NCI-H2227 treated with DMSO at 0.1 percent for 48 hours (cell line): ENCODE results near the gene RASGEF1C.

Source experiments
- DNase-seq: peaks from one replicate; lab custom pipeline; 2025; lab: John Stamatoyannopoulos, UW

Gene RASGEF1C

DNA sequence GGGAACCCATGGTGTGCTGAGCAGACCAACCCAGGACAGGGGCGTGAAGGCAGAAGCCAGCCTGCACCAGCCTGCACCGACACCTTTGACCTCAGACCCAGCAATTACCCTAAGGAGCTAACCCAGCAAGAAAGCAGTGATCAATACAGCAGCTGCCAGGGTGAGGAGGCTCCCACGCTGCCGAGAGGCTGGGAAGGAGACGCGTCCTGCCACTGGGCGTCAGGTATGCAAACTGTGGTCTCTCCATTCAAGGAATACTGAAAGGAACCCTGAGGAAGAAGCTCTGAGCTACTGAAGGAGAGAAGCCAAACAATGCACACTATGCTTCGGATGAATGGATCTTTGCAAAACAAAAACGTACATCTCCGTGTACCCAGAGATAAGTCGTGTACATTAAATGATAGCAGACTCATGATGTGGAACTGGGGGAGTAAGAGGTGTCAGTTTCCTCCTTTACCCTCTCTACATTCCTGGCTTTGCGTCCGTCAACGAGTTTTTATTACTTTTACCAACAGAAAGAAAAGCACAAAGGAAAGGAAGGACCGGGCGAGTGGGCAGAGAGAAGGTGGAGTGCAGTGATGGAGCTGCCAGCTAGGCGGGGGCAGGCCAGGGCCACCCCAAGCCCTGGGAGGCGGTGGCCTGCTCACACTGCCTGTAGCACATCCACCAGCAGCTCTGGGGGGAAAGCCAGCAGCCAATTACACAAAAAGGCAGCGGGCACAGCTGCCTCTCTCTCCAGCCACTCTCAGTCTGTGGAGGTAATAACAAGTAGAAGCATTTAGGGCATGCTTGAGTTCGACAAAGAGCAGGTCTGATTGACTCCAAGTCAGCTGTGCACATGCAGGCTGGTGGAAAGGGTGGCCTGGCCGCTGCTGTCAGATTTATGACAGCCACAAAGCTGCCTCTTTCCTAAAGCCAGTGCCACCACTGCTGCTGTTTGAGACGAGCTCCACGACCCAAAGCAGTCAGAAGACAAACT, 29.3 kb downstream of the RASGEF1C start:
- DNase-seq, result no peak

- no peak for DNase-seq
Observed at GRCh38 chr5:180178531-180179441, 30.2 kb downstream of the RASGEF1C start.

DNA sequence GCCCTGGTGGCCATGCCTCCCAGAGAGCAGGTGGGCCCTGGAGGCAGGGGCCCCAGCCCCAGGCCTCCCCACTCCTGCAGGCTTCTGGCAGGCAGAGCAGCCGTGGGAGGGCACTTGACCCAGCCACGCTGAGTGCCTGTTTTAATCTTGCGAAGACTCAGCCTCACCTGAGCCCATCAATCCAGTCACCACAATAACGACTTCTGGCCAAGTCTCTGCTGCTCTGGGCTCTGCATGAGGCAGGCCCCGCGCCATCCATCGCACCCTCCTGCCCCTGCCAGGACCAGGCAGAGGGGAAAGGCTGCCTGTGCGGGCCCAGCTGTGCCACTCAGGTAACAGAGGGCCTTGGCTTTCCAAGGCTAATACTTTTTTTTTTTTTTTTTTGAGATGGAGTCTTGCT, 32.8 kb downstream of the RASGEF1C start:
- DNase-seq, result no peak

GRCh38 chr5:180175015-180175431, 34.0 kb downstream of the RASGEF1C start:
- DNase-seq, result no peak

GRCh38 chr5:180174587-180174972, 34.4 kb downstream of the RASGEF1C start:
- DNase-seq, result no peak

- DNase-seq, result no peak
Observed at GRCh38 chr5:180173875-180174586, 35.0 kb downstream of the RASGEF1C start.

DNA sequence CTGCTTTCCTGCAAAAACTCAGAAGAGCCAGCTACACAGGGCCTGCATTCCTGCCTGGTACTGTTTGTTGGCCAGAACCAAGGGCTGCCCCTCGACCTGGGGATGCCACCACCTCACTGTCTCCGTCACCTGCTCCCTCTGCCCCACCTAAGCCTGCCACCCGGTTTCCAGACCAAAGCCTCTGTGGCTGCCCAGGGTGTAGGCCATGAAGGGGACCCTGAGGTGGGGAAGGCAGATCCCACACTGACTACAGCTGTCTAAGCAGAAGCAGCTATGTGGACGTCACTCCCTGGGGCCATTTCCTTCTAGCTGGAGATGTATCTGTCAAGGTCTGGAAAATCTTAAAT, 35.8 kb downstream of the RASGEF1C start:
- no peak for DNase-seq

- DNase-seq, result peak; percentile 5
Observed at GRCh38 chr5:180172447-180173197, 36.4 kb downstream of the RASGEF1C start.

DNA sequence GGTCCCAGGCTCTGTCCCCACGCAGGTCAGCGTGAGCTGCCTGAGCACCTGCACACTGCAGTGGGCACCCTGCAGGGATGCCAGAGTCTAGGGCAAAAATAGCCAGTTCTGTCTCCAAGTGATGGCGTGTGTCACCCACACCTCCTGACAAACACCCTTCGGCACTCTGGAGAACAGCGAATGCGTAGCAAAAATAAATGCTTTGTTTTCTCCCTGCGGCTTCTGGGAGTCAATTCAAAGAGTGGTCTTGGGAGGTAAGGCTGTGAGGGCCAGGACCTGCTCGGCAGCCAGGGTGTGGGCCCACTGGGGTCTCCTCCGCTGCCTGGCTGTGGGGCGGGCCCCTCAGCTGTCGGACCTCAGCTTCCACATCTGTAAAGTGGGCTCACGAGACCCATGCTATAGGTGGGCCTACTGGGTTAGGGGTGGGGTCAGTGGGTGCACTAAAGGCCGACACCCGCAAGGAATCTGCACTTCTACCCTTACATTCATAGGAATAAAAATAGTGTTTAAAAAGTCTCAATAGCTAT, 37.4 kb downstream of the RASGEF1C start:
- DNase-seq, result no peak

DNA sequence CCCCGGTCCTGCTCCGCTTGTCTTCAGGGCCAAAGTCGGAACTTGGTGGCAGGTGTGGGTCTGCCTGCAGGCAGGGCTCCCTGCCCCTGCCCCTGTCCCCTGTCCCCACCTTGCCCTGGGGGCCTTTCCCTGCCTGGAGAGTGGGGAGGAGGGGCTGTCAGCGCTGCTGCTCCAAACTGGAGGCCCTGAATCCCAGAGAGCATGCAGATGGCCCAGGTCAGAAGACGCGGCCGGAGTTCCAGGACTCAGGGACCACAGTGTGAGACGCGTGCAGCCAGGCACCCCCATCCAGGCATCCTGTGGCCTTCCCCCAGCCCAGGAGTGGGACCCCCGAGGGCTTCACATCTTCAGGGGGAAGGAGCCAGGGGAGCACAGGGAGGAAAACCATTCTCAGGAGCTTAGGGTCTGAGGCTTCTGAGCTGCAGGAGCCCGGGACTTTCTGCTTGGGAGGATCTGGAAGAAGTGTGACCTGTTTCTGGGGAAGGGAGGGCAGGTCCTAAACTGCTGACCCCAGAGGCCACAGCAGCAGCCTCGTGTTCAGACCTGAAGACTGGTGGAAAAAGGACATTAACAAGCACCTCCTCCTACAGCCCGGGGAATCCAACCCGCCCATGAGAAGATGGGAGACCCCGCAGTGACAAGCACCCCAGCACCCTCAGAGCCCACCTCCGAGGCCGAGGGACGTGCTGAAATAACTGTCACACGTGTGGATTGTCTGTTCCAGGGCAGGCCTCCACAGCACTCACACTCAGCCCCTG, 38.0 kb downstream of the RASGEF1C start:
- no peak for DNase-seq

DNA sequence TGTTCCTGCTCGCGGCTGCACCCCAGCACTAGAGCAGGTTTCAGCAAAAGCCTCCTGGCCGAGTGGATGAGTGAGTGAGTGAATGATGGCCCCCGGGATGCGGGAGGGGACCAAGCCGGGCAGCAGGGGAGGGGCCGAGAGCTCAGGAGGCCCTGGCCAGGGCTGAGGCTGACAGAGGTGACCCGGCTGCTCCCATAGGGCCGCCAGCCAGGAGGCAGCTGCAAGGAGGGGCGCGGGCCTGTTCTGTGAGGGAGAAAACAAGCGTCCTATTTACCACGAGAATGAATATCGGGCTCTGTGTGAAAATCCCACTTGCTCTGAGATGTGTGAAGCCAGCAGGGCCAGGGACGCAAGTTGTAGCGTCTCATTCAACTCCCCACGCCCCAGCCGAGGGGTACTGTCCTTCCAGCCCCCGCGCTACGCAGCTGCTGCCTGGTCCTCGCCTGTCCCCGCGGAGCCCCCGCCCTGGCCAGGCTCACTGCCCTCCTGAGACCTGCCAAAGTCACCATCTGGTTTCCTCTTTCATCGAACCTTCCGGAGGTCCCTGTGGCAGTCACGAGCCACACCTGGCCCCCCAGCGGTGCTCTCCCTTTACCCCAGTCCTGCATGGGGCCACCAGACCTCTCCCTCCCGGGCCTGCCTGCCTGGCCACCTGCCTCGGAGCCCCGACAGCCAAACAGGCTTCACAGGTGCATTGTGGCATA, 38.8 kb downstream of the RASGEF1C start:
- no peak for DNase-seq

GRCh38 chr5:180169248-180170105, 39.5 kb downstream of the RASGEF1C start:
- DNase-seq, result no peak

- no peak for DNase-seq
Observed at GRCh38 chr5:180168758-180169157, 40.3 kb downstream of the RASGEF1C start.

GRCh38 chr5:180166176-180166575, 42.8 kb downstream of the RASGEF1C start:
- DNase-seq, result no peak

DNA sequence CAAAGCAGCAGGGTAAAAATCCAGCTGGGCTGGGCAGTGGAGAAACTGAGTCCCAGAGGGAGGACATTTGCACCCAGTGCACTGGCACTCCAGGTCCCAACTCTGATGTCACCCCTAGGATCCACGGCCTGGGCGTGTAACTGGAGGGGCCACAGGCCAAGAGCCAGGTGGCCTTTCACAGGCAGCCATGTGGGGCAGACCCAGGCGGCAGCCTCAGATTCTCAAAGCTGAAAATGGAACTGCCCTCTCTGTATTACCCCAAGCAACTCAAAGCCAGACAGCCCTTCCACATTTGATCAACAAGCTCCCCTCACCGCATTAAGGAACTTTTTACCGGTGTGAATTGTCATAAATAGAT, 46.7 kb downstream of the RASGEF1C start:
- DNase-seq, result no peak

GRCh38 chr5:180161420-180162303, 47.3 kb downstream of the RASGEF1C start:
- DNase-seq, result no peak

- no peak for DNase-seq
Observed at GRCh38 chr5:180160789-180161188, 48.2 kb downstream of the RASGEF1C start.

DNA sequence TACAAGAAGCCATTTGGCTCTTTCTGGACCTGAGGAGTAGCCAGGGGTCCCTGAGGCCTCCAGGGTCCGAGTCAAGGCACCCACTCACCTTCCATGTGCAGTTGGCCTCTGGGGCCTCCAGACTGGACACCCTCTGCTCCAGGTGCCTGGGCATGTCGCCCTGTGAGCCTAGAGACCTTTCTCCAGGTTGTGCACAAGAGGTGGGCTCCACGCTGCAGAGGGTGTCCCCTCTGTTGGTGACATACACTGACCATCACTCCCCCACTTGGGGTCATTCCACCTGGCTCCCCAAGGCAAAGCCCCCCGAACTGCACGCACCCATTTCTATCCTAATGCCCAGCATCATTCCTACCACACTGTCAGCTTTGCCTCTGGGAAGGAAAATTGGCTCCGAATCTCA, 48.8 kb downstream of the RASGEF1C start:
- DNase-seq, result no peak
